GM19455 (cell line): Measurements from ENCODE around the gene NTRK2.

Experiments used
- ATAC-seq: cut with Tn5 transposase; IDR thresholded peaks from one replicate; pipeline ENCODE4 v1.9.1; 2021; ENCODE audit not compliant: unreplicated experiment

The NTRK2 gene

GRCh38 chr9:84929068-84929467 lies 259.5 kb downstream of the NTRK2 start:
- ATAC-seq = no peak

GRCh38 chr9:84932915-84933527 lies 263.5 kb downstream of the NTRK2 start:
- no peak for ATAC-seq

- ATAC-seq = no peak
Observed at GRCh38 chr9:84935528-84936117, 266.1 kb downstream of the NTRK2 start.

- no peak for ATAC-seq
Observed at GRCh38 chr9:84937180-84937579, 267.7 kb downstream of the NTRK2 start.

- no peak for ATAC-seq
Observed at GRCh38 chr9:84937581-84937980, 268.1 kb downstream of the NTRK2 start.

GRCh38 chr9:84939774-84940173 lies 270.2 kb downstream of the NTRK2 start:
- no peak for ATAC-seq

- no peak for ATAC-seq
Observed at GRCh38 chr9:84940294-84940693, 270.8 kb downstream of the NTRK2 start.

GRCh38 chr9:84941792-84942191 lies 272.3 kb downstream of the NTRK2 start:
- no peak for ATAC-seq

- ATAC-seq = no peak
Observed at GRCh38 chr9:84943482-84944050, 274.0 kb downstream of the NTRK2 start.

GRCh38 chr9:84945878-84946538 lies 276.5 kb downstream of the NTRK2 start:
- ATAC-seq = no peak

- no peak for ATAC-seq
Observed at GRCh38 chr9:84947412-84947972, 278.0 kb downstream of the NTRK2 start.

- ATAC-seq = no peak
Observed at GRCh38 chr9:84949258-84949657, 279.7 kb downstream of the NTRK2 start.

GRCh38 chr9:84949971-84950370 lies 280.4 kb downstream of the NTRK2 start:
- ATAC-seq = no peak

GRCh38 chr9:84950879-84951811 lies 281.6 kb downstream of the NTRK2 start:
- no peak for ATAC-seq

- ATAC-seq = no peak
Observed at GRCh38 chr9:84953252-84953773, 283.8 kb downstream of the NTRK2 start.

- peak; percentile 92 for ATAC-seq
Observed at GRCh38 chr9:84953797-84954705, 284.5 kb downstream of the NTRK2 start.

- ATAC-seq = no peak
Observed at GRCh38 chr9:84955155-84955554, 285.6 kb downstream of the NTRK2 start.

- no peak for ATAC-seq
Observed at GRCh38 chr9:84955971-84956370, 286.4 kb downstream of the NTRK2 start.

GRCh38 chr9:84959339-84959738 lies 289.8 kb downstream of the NTRK2 start:
- ATAC-seq = no peak
